BE2C (cell line): ENCODE measurements around the gene TSPYL2.

Source experiments
- DNase-seq: peaks from one replicate; pipeline ENCODE4 v3.0.0-alpha.2; 2020
- H3K27me3 ChIP-seq: fragments of 250-450 bp; sonication (Bioruptor Pico); 2 replicates; pipeline ENCODE4 v1.5.1; 2020; ENCODE audit warnings: mild to moderate bottlenecking
- H3K36me3 ChIP-seq: fragments of 250-450 bp; sonication (Bioruptor Pico); 2 replicates; pipeline ENCODE4 v1.5.1; 2020; ENCODE audit warnings: mild to moderate bottlenecking
- H3K4me1 ChIP-seq: fragments of 250-450 bp; sonication (Bioruptor Pico); 2 replicates; pipeline ENCODE4 v1.5.1; 2020
- H3K4me3 ChIP-seq: 2 replicates; pipeline ENCODE4 v1.5.1; 2011; ENCODE audit warnings: low read depth, low read length
- H3K9me3 ChIP-seq: fragments of 250-450 bp; sonication (Bioruptor Pico); 2 replicates; pipeline ENCODE4 v1.5.1; 2020
- CTCF ChIP-seq: IDR thresholded peaks from 2 replicates; pipeline ENCODE4 v1.5.1; 2012; ENCODE audit warnings: mild to moderate bottlenecking, low read depth, low read length

TSPYL2 gene

GRCh38 chrX:53088136-53088974 lies 6.2 kb downstream of the TSPYL2 start:
- no peak for TF ChIP-seq CTCF
- Histone ChIP-seq H3K4me1 (no peaks in the 10 kb centered on the region), H3K27me3 (no peaks in the 10 kb centered on the region), H3K9me3 (no peaks in the 10 kb centered on the region), H3K36me3 (peaks cover 12% of the 10 kb centered on the region), H3K4me3 (peak overlapping the region; percentile 77)
- peak; percentile 80 for DNase-seq

GRCh38 chrX:53089224-53089842 lies 7.2 kb downstream of the TSPYL2 start:
- peaks cover 7% of the 10 kb centered on the region for H3K36me3 ChIP-seq
- TF ChIP-seq CTCF = peak; percentile 81
- no peaks in the 10 kb centered on the region for H3K4me1 ChIP-seq
- peak overlapping the region; percentile 77 for H3K4me3 ChIP-seq
- H3K9me3 ChIP-seq = no peaks in the 10 kb centered on the region
- no peaks in the 10 kb centered on the region for H3K27me3 ChIP-seq
- DNase-seq = peak; percentile 40

- DNase-seq = no peak
- no peaks in the 10 kb centered on the region for H3K4me1 ChIP-seq
- H3K36me3 ChIP-seq = peaks cover 7% of the 10 kb centered on the region
- TF ChIP-seq CTCF = no peak
- H3K4me3 ChIP-seq = no peak overlapping the region
- no peaks in the 10 kb centered on the region for H3K9me3 ChIP-seq
- no peaks in the 10 kb centered on the region for H3K27me3 ChIP-seq
Measured at GRCh38 chrX:53089925-53090324, 7.8 kb downstream of the TSPYL2 start.

GRCh38 chrX:53091354-53091753 lies 9.2 kb downstream of the TSPYL2 start:
- no peaks in the 10 kb centered on the region for H3K27me3 ChIP-seq
- no peaks in the 10 kb centered on the region for H3K36me3 ChIP-seq
- no peak for TF ChIP-seq CTCF
- no peaks in the 10 kb centered on the region for H3K4me1 ChIP-seq
- no peak overlapping the region for H3K4me3 ChIP-seq
- DNase-seq = no peak
- H3K9me3 ChIP-seq = no peaks in the 10 kb centered on the region

GRCh38 chrX:53093177-53093655 lies 11.0 kb downstream of the TSPYL2 start:
- no peaks in the 10 kb centered on the region for H3K27me3 ChIP-seq
- H3K4me3 ChIP-seq = peak overlapping the region; percentile 57
- no peaks in the 10 kb centered on the region for H3K36me3 ChIP-seq
- no peaks in the 10 kb centered on the region for H3K4me1 ChIP-seq
- TF ChIP-seq CTCF = peak; percentile 54
- peak; percentile 85 for DNase-seq
- no peaks in the 10 kb centered on the region for H3K9me3 ChIP-seq
